ENCODE measurements around the gene UBE2J1. TPM values are rescaled to one million over a fixed set of nuclear protein-coding genes. Genes with fewer than 3 reads are reported as not detected.
A peak's percentile ranks its signal among the peaks of the same experiment; 100 is the strongest.

UBE2J1 gene
- total and polyA plus RNA-seq, 2 donors (not counting 1 experiment from before 2014, with no cell fraction given), result 27.6 to 53.6 TPM

DNA sequence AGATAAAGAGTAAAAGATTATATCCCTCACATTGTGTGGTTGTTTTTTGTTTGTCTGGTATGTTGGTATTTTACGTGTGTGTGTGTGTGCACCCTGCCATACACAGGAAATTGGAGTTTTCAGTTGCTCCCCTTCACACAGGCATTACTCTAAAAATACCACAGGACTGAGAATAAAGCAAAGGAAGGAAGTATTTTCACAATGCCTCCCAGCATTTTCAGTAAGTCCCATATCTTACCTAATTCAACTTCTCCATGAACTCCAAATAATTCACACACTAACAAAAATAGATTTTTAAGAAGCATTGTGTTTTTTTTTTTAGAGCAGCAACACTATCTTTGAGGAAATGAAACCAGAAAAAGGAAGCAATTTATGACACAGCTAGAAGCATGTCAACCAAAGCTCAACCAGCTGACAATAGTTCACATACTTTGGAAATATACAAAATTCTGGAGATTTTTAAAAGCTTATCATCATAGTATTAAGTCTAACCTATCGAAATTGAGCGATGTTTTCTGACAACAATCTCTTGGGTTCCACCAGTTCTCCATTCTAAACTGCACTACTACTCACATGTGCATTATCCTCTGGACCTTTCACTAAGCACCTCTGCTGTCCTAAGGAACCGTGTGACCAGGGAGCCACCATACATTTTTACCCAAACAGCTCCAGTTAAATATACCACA is 2.1 kb downstream of the UBE2J1 start:
- Histone ChIP-seq H3K27me3 (ENCODE audit: control insufficient read depth, insufficient read depth, low read length) (no peaks in the 10 kb centered on the region), H3K9ac (ENCODE audit: insufficient read depth, low read length) (no peak overlapping the region), H3K27ac (ENCODE audit: insufficient read depth, low read length) (no peak overlapping the region), H3K4me2 (ENCODE audit: extremely low read depth, insufficient read depth, low read length) (peak overlapping the region; percentile 60), H4K20me1 (ENCODE audit: control insufficient read depth, extremely low read depth, insufficient read depth, low read length) (no peaks in the 10 kb centered on the region), H3K79me2 (ENCODE audit: control insufficient read depth, insufficient read depth, low read length) (peaks cover 63% of the 10 kb centered on the region), H3K36me3 (ENCODE audit: control insufficient read depth, insufficient read depth, low read length) (no peaks in the 10 kb centered on the region), H2AFZ (ENCODE audit: low read length) (no peak overlapping the region), H3K9me3 (ENCODE audit: control insufficient read depth, insufficient read depth, low read depth, low read length) (no peaks in the 10 kb centered on the region), H3K4me3 (replicated peaks in 1 of 4; ENCODE audit: control extremely low read depth in 1 of 4, insufficient read depth in 1 of 4, low read depth in 3 of 4, low read length in 4 of 4) (peak overlapping the region in 3 of 4 experiments; percentile 17 to 78 (median 33)), H3K4me1 (ENCODE audit: control insufficient read depth, extremely low read depth, insufficient read depth, low read length) (no peaks in the 10 kb centered on the region)
- DNase-seq (ENCODE audit: low read depth in 2 of 2), result peak in 1 of 2 donors; percentile 65
- TF ChIP-seq, protein P1, sequence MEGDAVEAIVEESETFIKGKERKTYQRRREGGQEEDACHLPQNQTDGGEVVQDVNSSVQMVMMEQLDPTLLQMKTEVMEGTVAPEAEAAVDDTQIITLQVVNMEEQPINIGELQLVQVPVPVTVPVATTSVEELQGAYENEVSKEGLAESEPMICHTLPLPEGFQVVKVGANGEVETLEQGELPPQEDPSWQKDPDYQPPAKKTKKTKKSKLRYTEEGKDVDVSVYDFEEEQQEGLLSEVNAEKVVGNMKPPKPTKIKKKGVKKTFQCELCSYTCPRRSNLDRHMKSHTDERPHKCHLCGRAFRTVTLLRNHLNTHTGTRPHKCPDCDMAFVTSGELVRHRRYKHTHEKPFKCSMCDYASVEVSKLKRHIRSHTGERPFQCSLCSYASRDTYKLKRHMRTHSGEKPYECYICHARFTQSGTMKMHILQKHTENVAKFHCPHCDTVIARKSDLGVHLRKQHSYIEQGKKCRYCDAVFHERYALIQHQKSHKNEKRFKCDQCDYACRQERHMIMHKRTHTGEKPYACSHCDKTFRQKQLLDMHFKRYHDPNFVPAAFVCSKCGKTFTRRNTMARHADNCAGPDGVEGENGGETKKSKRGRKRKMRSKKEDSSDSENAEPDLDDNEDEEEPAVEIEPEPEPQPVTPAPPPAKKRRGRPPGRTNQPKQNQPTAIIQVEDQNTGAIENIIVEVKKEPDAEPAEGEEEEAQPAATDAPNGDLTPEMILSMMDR (conservative IDR thresholded peaks at IDR 0.05 in 1 of 2, IDR thresholded peaks at IDR 0.05 in 1 of 2; ENCODE audit: low read depth in 1 of 2, low read length in 2 of 2), result no peak
- TF ChIP-seq EZH2 (IDR thresholded peaks at IDR 0.05; ENCODE audit: low read length, missing control alignments), result no peak

- TF ChIP-seq, protein P1 (conservative IDR thresholded peaks at IDR 0.05 in 1 of 2, IDR thresholded peaks at IDR 0.05 in 1 of 2; ENCODE audit: low read depth in 1 of 2, low read length in 2 of 2), result no peak
- TF ChIP-seq EZH2 (IDR thresholded peaks at IDR 0.05; ENCODE audit: low read length, missing control alignments), result no peak
- peaks cover 74% of the 10 kb centered on the region for H3K79me2 ChIP-seq (ENCODE audit: control insufficient read depth, insufficient read depth, low read length)
- H3K27ac ChIP-seq (ENCODE audit: insufficient read depth, low read length), result no peak overlapping the region
- H3K4me1 ChIP-seq (ENCODE audit: control insufficient read depth, extremely low read depth, insufficient read depth, low read length), result no peaks in the 10 kb centered on the region
- no peak overlapping the region for H3K4me2 ChIP-seq (ENCODE audit: extremely low read depth, insufficient read depth, low read length)
- no peaks in the 10 kb centered on the region for H3K36me3 ChIP-seq (ENCODE audit: control insufficient read depth, insufficient read depth, low read length)
- H3K9ac ChIP-seq (ENCODE audit: insufficient read depth, low read length), result no peak overlapping the region
- H3K4me3 ChIP-seq (replicated peaks in 1 of 4; ENCODE audit: control extremely low read depth in 1 of 4, insufficient read depth in 1 of 4, low read depth in 3 of 4, low read length in 4 of 4), result no peak overlapping the region
- DNase-seq (ENCODE audit: low read depth in 2 of 2), result peak in 1 of 2 donors; percentile 79
- no peak overlapping the region for H2AFZ ChIP-seq (ENCODE audit: low read length)
- H3K9me3 ChIP-seq (ENCODE audit: control insufficient read depth, insufficient read depth, low read depth, low read length), result no peaks in the 10 kb centered on the region
- no peaks in the 10 kb centered on the region for H3K27me3 ChIP-seq (ENCODE audit: control insufficient read depth, insufficient read depth, low read length)
- no peaks in the 10 kb centered on the region for H4K20me1 ChIP-seq (ENCODE audit: control insufficient read depth, extremely low read depth, insufficient read depth, low read length)
Observed at GRCh38 chr6:89348372-89348771, 4.2 kb downstream of the UBE2J1 start.

- H3K36me3 ChIP-seq (ENCODE audit: control insufficient read depth, insufficient read depth, low read length), result no peaks in the 10 kb centered on the region
- no peak overlapping the region for H3K27ac ChIP-seq (ENCODE audit: insufficient read depth, low read length)
- no peaks in the 10 kb centered on the region for H4K20me1 ChIP-seq (ENCODE audit: control insufficient read depth, extremely low read depth, insufficient read depth, low read length)
- H3K4me2 ChIP-seq (ENCODE audit: extremely low read depth, insufficient read depth, low read length), result no peak overlapping the region
- H3K79me2 ChIP-seq (ENCODE audit: control insufficient read depth, insufficient read depth, low read length), result peaks cover 75% of the 10 kb centered on the region
- no peaks in the 10 kb centered on the region for H3K27me3 ChIP-seq (ENCODE audit: control insufficient read depth, insufficient read depth, low read length)
- H2AFZ ChIP-seq (ENCODE audit: low read length), result no peak overlapping the region
- no peaks in the 10 kb centered on the region for H3K4me1 ChIP-seq (ENCODE audit: control insufficient read depth, extremely low read depth, insufficient read depth, low read length)
- DNase-seq (ENCODE audit: low read depth in 2 of 2), result peak; percentile 25 to 47
- no peaks in the 10 kb centered on the region for H3K9me3 ChIP-seq (ENCODE audit: control insufficient read depth, insufficient read depth, low read depth, low read length)
- no peak overlapping the region for H3K9ac ChIP-seq (ENCODE audit: insufficient read depth, low read length)
- H3K4me3 ChIP-seq (replicated peaks in 1 of 4; ENCODE audit: control extremely low read depth in 1 of 4, insufficient read depth in 1 of 4, low read depth in 3 of 4, low read length in 4 of 4), result no peak overlapping the region
- no peak for TF ChIP-seq EZH2 (IDR thresholded peaks at IDR 0.05; ENCODE audit: low read length, missing control alignments)
- TF ChIP-seq, protein P1 (conservative IDR thresholded peaks at IDR 0.05 in 1 of 2, IDR thresholded peaks at IDR 0.05 in 1 of 2; ENCODE audit: low read depth in 1 of 2, low read length in 2 of 2), result no peak
Observed at GRCh38 chr6:89347825-89348224, 4.7 kb downstream of the UBE2J1 start.

Data from fibroblast of lung (primary cell).